Measurements from ENCODE around the gene SYT5.

Gene SYT5

GRCh38 chr19:55199620-55200204 is 19.6 kb upstream of the SYT5 start:
- FAIRE-seq (no peak), DNase-seq (ENCODE audit: insufficient read length, low spot score) (no peak)
- TF ChIP-seq, protein P1, sequence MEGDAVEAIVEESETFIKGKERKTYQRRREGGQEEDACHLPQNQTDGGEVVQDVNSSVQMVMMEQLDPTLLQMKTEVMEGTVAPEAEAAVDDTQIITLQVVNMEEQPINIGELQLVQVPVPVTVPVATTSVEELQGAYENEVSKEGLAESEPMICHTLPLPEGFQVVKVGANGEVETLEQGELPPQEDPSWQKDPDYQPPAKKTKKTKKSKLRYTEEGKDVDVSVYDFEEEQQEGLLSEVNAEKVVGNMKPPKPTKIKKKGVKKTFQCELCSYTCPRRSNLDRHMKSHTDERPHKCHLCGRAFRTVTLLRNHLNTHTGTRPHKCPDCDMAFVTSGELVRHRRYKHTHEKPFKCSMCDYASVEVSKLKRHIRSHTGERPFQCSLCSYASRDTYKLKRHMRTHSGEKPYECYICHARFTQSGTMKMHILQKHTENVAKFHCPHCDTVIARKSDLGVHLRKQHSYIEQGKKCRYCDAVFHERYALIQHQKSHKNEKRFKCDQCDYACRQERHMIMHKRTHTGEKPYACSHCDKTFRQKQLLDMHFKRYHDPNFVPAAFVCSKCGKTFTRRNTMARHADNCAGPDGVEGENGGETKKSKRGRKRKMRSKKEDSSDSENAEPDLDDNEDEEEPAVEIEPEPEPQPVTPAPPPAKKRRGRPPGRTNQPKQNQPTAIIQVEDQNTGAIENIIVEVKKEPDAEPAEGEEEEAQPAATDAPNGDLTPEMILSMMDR (IDR thresholded peaks at IDR 0.05; ENCODE audit: insufficient read depth, missing control alignments), result no peak

DNA sequence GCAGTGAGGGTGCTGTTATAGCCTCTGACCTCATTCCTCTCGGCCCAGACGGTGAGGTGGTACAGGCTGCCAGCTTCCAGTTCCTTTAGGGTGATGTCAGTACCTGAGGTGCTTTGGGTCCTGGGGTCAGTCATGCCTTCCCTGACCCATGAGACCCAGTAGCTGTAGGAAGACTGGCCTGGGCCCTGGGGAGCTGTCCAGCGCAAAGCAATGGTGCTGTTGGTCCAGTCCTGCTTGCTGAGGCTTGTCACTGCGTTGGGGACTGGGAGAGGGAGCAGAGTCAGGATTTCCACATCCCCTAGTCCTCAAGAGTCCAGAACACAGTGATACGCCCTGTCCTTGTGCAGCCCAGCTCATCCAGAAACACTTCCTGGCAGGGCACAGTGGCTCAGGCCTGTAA is 18.6 kb upstream of the SYT5 start:
- DNase-seq (ENCODE audit: insufficient read length, low spot score) (no peak), FAIRE-seq (no peak)
- TF ChIP-seq, protein P1 (IDR thresholded peaks at IDR 0.05; ENCODE audit: insufficient read depth, missing control alignments), result no peak

GRCh38 chr19:55197528-55197927 is 17.4 kb upstream of the SYT5 start:
- TF ChIP-seq, protein P1 (IDR thresholded peaks at IDR 0.05; ENCODE audit: insufficient read depth, missing control alignments), result no peak
- no peak for DNase-seq (ENCODE audit: insufficient read length, low spot score)
- no peak for FAIRE-seq

GRCh38 chr19:55196803-55197202 is 16.7 kb upstream of the SYT5 start:
- DNase-seq (ENCODE audit: insufficient read length, low spot score) (no peak), FAIRE-seq (no peak)
- TF ChIP-seq, protein P1 (IDR thresholded peaks at IDR 0.05; ENCODE audit: insufficient read depth, missing control alignments), result no peak

DNA sequence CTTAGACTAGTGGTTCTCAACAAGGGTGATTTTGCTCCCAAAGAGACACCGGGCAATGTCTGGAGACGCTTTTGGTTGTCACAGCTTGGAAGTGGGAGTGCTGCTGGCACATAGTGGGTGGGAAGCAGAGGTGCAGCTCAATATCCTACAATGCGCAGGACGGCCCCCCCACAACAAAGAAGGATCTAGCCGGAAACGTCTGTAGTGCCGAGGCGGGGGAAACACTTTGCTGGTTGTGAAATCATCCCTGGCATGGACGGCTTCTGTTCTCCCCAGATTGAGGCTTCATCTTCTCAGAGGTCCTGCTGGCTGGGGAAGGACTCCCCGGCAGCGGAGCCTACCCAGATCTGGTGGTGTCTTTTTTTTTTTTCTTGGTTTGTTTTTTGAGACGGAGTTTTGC is 13.4 kb upstream of the SYT5 start:
- no peak for DNase-seq (ENCODE audit: insufficient read length, low spot score)
- FAIRE-seq, result no peak
- TF ChIP-seq, protein P1 (IDR thresholded peaks at IDR 0.05; ENCODE audit: insufficient read depth, missing control alignments), result no peak

DNA sequence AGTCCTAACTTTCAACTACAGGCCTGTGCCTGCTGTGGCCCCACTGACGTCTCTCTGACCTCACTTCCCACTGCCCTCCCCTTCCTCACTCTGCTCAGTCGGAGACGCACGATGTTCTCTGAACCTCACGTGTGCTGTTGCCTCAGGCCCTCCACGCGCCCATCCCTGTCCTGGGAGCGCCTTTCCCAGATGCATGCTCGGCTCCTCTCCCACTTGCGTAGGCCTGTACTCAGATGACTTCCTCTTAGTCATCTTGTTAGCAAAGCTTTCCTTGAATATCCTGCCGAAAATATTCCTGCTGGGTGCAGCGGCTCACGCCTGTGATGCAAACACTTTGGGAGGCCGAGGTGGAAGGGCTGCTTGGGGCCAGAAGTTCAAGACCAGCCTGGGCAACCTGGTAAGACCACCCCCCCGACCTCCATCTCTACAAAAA is 9.3 kb upstream of the SYT5 start:
- TF ChIP-seq, protein P1 (IDR thresholded peaks at IDR 0.05; ENCODE audit: insufficient read depth, missing control alignments), result no peak
- FAIRE-seq, result no peak
- no peak for DNase-seq (ENCODE audit: insufficient read length, low spot score)

GRCh38 chr19:55188625-55189024 is 8.5 kb upstream of the SYT5 start:
- TF ChIP-seq, protein P1 (IDR thresholded peaks at IDR 0.05; ENCODE audit: insufficient read depth, missing control alignments), result no peak
- DNase-seq (ENCODE audit: insufficient read length, low spot score) (no peak), FAIRE-seq (no peak)

Measured in D721Med (cell line).